SK-N-MC (cell line): ENCODE data around the gene STAG2.

Experiments used
- EZH2 ChIP-seq: fragments of 200-600 bp; sonication (generic); IDR thresholded peaks from one replicate; pipeline ENCODE4 v1.6.1; 2017; ENCODE audit warnings: antibody characterized with exemption
- POLR2AphosphoS5 ChIP-seq: IDR thresholded peaks from 2 replicates; pipeline ENCODE4 v1.6.1; 2012; ENCODE audit warnings: mild to moderate bottlenecking, low read depth, low read length, borderline replicate concordance

DNA sequence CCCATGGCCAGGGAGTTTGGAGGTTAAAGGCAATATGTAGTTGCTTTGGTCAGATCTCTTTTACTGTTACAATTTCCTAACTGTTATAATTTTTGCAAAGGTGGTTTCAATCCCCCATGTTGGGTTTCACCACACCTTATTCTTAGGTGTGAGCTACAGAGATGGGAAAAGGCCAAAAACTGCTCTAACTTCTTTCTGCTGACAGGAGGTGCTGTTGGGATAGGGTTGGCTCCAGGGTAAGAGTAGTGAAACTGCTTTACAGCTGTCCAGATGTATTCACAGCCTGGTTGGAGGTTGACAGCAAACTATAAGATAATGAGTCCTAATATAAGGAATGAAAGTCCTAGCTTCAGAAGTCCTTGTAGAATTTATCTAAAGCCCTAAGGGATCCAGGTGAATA, 189.7 kb downstream of the STAG2 start:
- TF ChIP-seq POLR2AphosphoS5 (no peak), EZH2 (no peak)
